H1 (cell line): ENCODE results near the gene RNASE12. TPM values are rescaled to one million over a fixed set of nuclear protein-coding genes. Genes with fewer than 3 reads are reported as not detected.

Experiments
- CTCF ChIA-PET: fragments of 300-600 bp; sonication (Branson Sonifier 250); formaldehyde crosslinking; loops from one replicate; lab custom pipeline; 2021; ENCODE audit not compliant: partially characterized antibody; lab: Charles Lee
- POLR2A ChIA-PET: fragments of 300-600 bp; sonication (Branson Sonifier 250); formaldehyde crosslinking; loops from one replicate; lab custom pipeline; 2021; ENCODE audit warnings: inconsistent platforms; ENCODE audit not compliant: partially characterized antibody; lab: Charles Lee
- DNase-seq, 2 experiments: peaks; one replicate each; pipeline versions ENCODE4 v3.0.0 to v3.0.0-alpha.2; 2010 to 2022; ENCODE audit warnings: low spot score in 2 of 2, low read depth in 1 of 2, mixed read lengths in 1 of 2
- FAIRE-seq: peaks from 2 replicates; lab custom pipeline; 2011; peaks lifted over from hg19 to GRCh38; lab: Jason Lieb, UNC
- H2AFZ ChIP-seq: 2 replicates; pipeline ENCODE4 v1.8.1; 2012; ENCODE audit warnings: low read length, inconsistent platforms
- H2AK5ac ChIP-seq: 2 replicates; pipeline ENCODE4 v1.6.1; 2013; ENCODE audit warnings: low read depth, low read length
- H2BK120ac ChIP-seq: replicated peaks from 2 replicates; pipeline ENCODE3; 2013; ENCODE audit warnings: low read depth, low read length, inconsistent platforms
- H2BK12ac ChIP-seq: 2 replicates; pipeline ENCODE4 v1.6.1; 2013; ENCODE audit warnings: low read depth, low read length
- H2BK15ac ChIP-seq: 2 replicates; pipeline ENCODE4 v1.6.1; 2013; ENCODE audit warnings: low read length
- H2BK20ac ChIP-seq: 2 replicates; pipeline ENCODE4 v1.6.1; 2013; ENCODE audit warnings: low read length
- H2BK5ac ChIP-seq: 2 replicates; pipeline ENCODE4 v1.6.1; 2013; ENCODE audit warnings: low read depth, low read length
- H3K14ac ChIP-seq: 2 replicates; pipeline ENCODE4 v1.6.1; 2013; ENCODE audit warnings: inconsistent platforms; ENCODE audit not compliant: insufficient read length
- H3K18ac ChIP-seq: 2 replicates; pipeline ENCODE4 v1.6.1; 2013; ENCODE audit warnings: low read length; ENCODE audit errors: extremely low read depth
- H3K23ac ChIP-seq: 2 replicates; pipeline ENCODE4 v1.6.1; 2013; ENCODE audit warnings: inconsistent platforms; ENCODE audit not compliant: insufficient read length
- H3K23me2 ChIP-seq: 2 replicates; pipeline ENCODE4 v1.6.1; 2013; ENCODE audit warnings: low read depth, low read length
- H3K27ac ChIP-seq: 2 replicates; pipeline ENCODE4 v1.6.1; 2011; ENCODE audit warnings: low read depth, low read length, inconsistent platforms
- H3K27me3 ChIP-seq, 4 experiments: replicated peaks in 1 of 4; 1 replicate in 1 of 4; 2 replicates in 3 of 4; pipeline versions ENCODE4 v1.6.1 to v1.8.1; 2011 to 2013; ENCODE audit warnings: low read length in 3 of 4, mild to moderate bottlenecking in 3 of 4, inconsistent platforms in 2 of 4, mixed read lengths in 2 of 4, moderate library complexity in 1 of 4; ENCODE audit not compliant: control insufficient read depth in 3 of 4, insufficient read depth in 3 of 4; ENCODE audit errors: extremely low read depth in 1 of 4
- H3K36me3 ChIP-seq, 4 experiments: 2 replicates each; pipeline versions ENCODE4 v1.6.1 to v1.8.1; 2011 to 2013; ENCODE audit warnings: mild to moderate bottlenecking in 4 of 4, low read length in 3 of 4, moderate library complexity in 2 of 4, control low read depth in 1 of 4, inconsistent platforms in 1 of 4; ENCODE audit not compliant: insufficient read depth in 4 of 4, control insufficient read depth in 2 of 4
- H3K4ac ChIP-seq: replicated peaks from 2 replicates; pipeline ENCODE3; 2013; ENCODE audit warnings: low read length, low read depth, mixed read lengths, inconsistent platforms; ENCODE audit not compliant: insufficient read length
- H3K4me1 ChIP-seq, 4 experiments: replicated peaks in 1 of 4; 1 replicate in 1 of 4; 2 replicates in 3 of 4; pipeline versions ENCODE4 v1.6.1 to v1.8.1; 2011 to 2013; ENCODE audit warnings: low read length in 3 of 4, inconsistent platforms in 2 of 4, mixed read lengths in 1 of 4; ENCODE audit not compliant: insufficient read depth in 4 of 4, control insufficient read depth in 3 of 4
- H3K4me2 ChIP-seq, 2 experiments: 2 replicates each; pipeline versions ENCODE4 v1.6.1 to v1.8.1; 2011 to 2013; ENCODE audit warnings: low read depth in 2 of 2, low read length in 2 of 2, control low read depth in 1 of 2, inconsistent platforms in 1 of 2, mild to moderate bottlenecking in 1 of 2; ENCODE audit not compliant: insufficient read depth in 1 of 2
- H3K4me3 ChIP-seq, 4 experiments: fragments of 200-600, 300-600 bp in 1 of 4; sonication (generic), shearing (Covaris generic), sonication (Bioruptor Twin) in 1 of 4; 2 replicates each; pipeline versions ENCODE4 v1.5.1 to v1.8.1; 2011 to 2016; ENCODE audit warnings: low read length in 4 of 4, low read depth in 3 of 4, control low read depth in 2 of 4, inconsistent platforms in 2 of 4, mild to moderate bottlenecking in 2 of 4, mixed read lengths in 1 of 4, moderate library complexity in 1 of 4; ENCODE audit not compliant: insufficient read depth in 2 of 4; ENCODE audit errors: extremely low read depth in 1 of 4
- H3K56ac ChIP-seq: replicated peaks from 2 replicates; pipeline ENCODE3; 2013; ENCODE audit warnings: low read depth, mild to moderate bottlenecking, mixed read lengths, low read length, inconsistent platforms; ENCODE audit not compliant: insufficient read length
- H3K79me1 ChIP-seq: 2 replicates; pipeline ENCODE4 v1.6.1; 2013; ENCODE audit warnings: low read depth, low read length, control low read depth
- H3K79me2 ChIP-seq, 2 experiments: 2 replicates each; pipeline versions ENCODE4 v1.6.1 to v1.8.1; 2012 to 2013; ENCODE audit warnings: low read length in 2 of 2, mild to moderate bottlenecking in 2 of 2, inconsistent platforms in 1 of 2; ENCODE audit not compliant: insufficient read depth in 2 of 2, control insufficient read depth in 1 of 2
- H3K9ac ChIP-seq, 4 experiments: replicated peaks in 1 of 4; 1 replicate in 1 of 4; 2 replicates in 3 of 4; pipeline versions ENCODE4 v1.6.1 to v1.8.1; 2011 to 2013; ENCODE audit warnings: low read depth in 3 of 4, low read length in 3 of 4, control low read depth in 2 of 4, mild to moderate bottlenecking in 2 of 4, moderate library complexity in 2 of 4, inconsistent platforms in 1 of 4; ENCODE audit errors: extremely low read depth in 1 of 4
- H3K9me3 ChIP-seq, 2 experiments: 2 replicates each; pipeline versions ENCODE4 v1.6.1 to v1.8.1; 2012 to 2013; ENCODE audit warnings: mild to moderate bottlenecking in 2 of 2, moderate library complexity in 2 of 2, control low read depth in 1 of 2, inconsistent platforms in 1 of 2, low read depth in 1 of 2, low read length in 1 of 2, mixed read lengths in 1 of 2; ENCODE audit not compliant: insufficient read depth in 2 of 2
- H4K20me1 ChIP-seq, 2 experiments: replicated peaks in 1 of 2; 2 replicates each; pipeline versions ENCODE3 to v1.8.1; 2011 to 2013; ENCODE audit warnings: inconsistent platforms in 2 of 2, low read length in 2 of 2, mild to moderate bottlenecking in 1 of 2; ENCODE audit not compliant: insufficient read depth in 2 of 2, control insufficient read depth in 1 of 2
- H4K5ac ChIP-seq: 2 replicates; pipeline ENCODE4 v1.6.1; 2013; ENCODE audit warnings: low read length, low read depth, mixed read lengths, inconsistent platforms; ENCODE audit not compliant: insufficient read length
- H4K8ac ChIP-seq: 2 replicates; pipeline ENCODE4 v1.8.0; 2013; ENCODE audit warnings: mild to moderate bottlenecking, moderate library complexity, low read length, inconsistent platforms; ENCODE audit not compliant: insufficient read depth; ENCODE audit errors: extremely low read depth
- H4K91ac ChIP-seq: replicated peaks from 2 replicates; pipeline ENCODE3; 2013; ENCODE audit warnings: low read length, mixed read lengths, inconsistent platforms; ENCODE audit not compliant: insufficient read length
- ATF3 ChIP-seq: IDR thresholded peaks from 2 replicates; pipeline ENCODE4 v1.6.1; 2011; ENCODE audit warnings: low read depth, mild to moderate bottlenecking, low read length; ENCODE audit not compliant: insufficient read depth
- KDM5A ChIP-seq: fragments of 200-600 bp; IDR thresholded peaks from 2 replicates; pipeline ENCODE4 v1.7.1; 2012; ENCODE audit warnings: mild to moderate bottlenecking, low read length, inconsistent platforms, mixed read lengths
- POLR2A ChIP-seq, 2 experiments: IDR thresholded peaks; 1 replicate in 1 of 2; 2 replicates in 1 of 2; pipeline ENCODE4 v1.6.1; 2011; ENCODE audit warnings: low read depth in 2 of 2, low read length in 2 of 2, mild to moderate bottlenecking in 2 of 2; ENCODE audit errors: control extremely low read depth in 1 of 2
- polyA plus RNA-seq, 7 experiments: library from polyadenylated mRNA; depleted of rRNA in 3 of 7; stranded (reverse) in 5 of 7; unstranded in 2 of 7; fragments of >200 nt in 5 of 7; fragments of 200-250 nt in 2 of 7; gene quantifications; 1 replicate in 5 of 7; 2 replicates in 1 of 7; 4 replicates in 1 of 7; pipeline versions ENCODE4 v1.2.1 to v1.2.3, GENCODE V29; 2011 to 2013; ENCODE audit warnings: missing spikeins in 2 of 7, mixed read lengths in 2 of 7
- total RNA-seq: library from RNA; stranded (reverse); fragmentation: NEBNext Ultra II Directional; extraction: Animal tissue kit (Norgen Biotek cat#: 25700); gene quantifications from 2 replicates; pipeline ENCODE4 v1.2.1, GENCODE V29; 2021

Gene RNASE12
- total and polyA plus RNA-seq, 2 of the 8 experiments (the other 6 are each of a cell fraction or from before 2014, with no cell fraction given): not detected

- Histone ChIP-seq H2BK12ac (no peak overlapping the region), H4K8ac (no peak overlapping the region), H2AFZ (no peak overlapping the region), H3K23me2 (no peaks in the 10 kb centered on the region; the same call in 1 of the 2 replicates), H4K5ac (no peak overlapping the region), H3K27me3 (no peaks in the 10 kb centered on the region), H3K36me3 (no peaks in the 10 kb centered on the region), H4K91ac (no peak overlapping the region), H3K14ac (no peak overlapping the region), H3K4me2 (no peak overlapping the region), H3K9ac (no peak overlapping the region), H3K23ac (no peak overlapping the region), H3K4me3 (no peak overlapping the region), H2BK120ac (no peak overlapping the region), H3K79me1 (no peaks in the 10 kb centered on the region), H2BK15ac (no peak overlapping the region), H3K27ac (no peak overlapping the region), H2AK5ac (no peak overlapping the region), H3K18ac (no peak overlapping the region), H4K20me1 (no peaks in the 10 kb centered on the region), H3K56ac (no peak overlapping the region), H2BK20ac (no peak overlapping the region), H3K4me1 (peaks cover 0 to 2% (median under 1%) of the 10 kb centered on the region in 4 experiments; a peak in 1 of 7 replicates), H3K4ac (no peak overlapping the region), H3K9me3 (no peaks in the 10 kb centered on the region), H3K79me2 (no peaks in the 10 kb centered on the region), H2BK5ac (no peak overlapping the region)
- CTCF ChIA-PET: no interaction called here
- POLR2A ChIA-PET: no interaction called here
- DNase-seq (no peak), FAIRE-seq (no peak)
- TF ChIP-seq ATF3 (no peak), KDM5A (no peak), POLR2A (IDR thresholded peaks at IDR 0.05; ENCODE audit: control extremely low read depth in 1 of 2, low read depth in 2 of 2, low read length in 2 of 2) (no peak)
Observed at GRCh38 chr14:20553024-20553423, 38.2 kb downstream of the RNASE12 start.
